ENCODE measurements around the gene GM2A. TPM values are rescaled to one million over a fixed set of nuclear protein-coding genes. Genes with fewer than 3 reads are reported as not detected.

The GM2A gene
- polyA plus RNA-seq, 10 donors, result 18.1 to 30.5 (median 21.6) TPM

Other genes with a start within 250 kb of the GM2A start
- 100 to 1,000 TPM in 1 of 10 donors, 10 to 100 TPM in 9; 27.9 to 119 (median 61.5) TPM for gene GPX3, start 232.6 kb upstream of the GM2A start, polyA plus RNA-seq (ENCODE audit: insufficient read length in 10 of 10)
- 100 to 1,000 TPM in 1 of 10 donors, 10 to 100 TPM in 9; 63.8 to 102 (median 81.3) TPM for gene TNIP1, start 172.2 kb upstream of the GM2A start, polyA plus RNA-seq (ENCODE audit: insufficient read length in 10 of 10)
- 100 to 1,000 TPM; 292 to 391 (median 361) TPM for gene ANXA6, start 95.4 kb upstream of the GM2A start, polyA plus RNA-seq (ENCODE audit: insufficient read length in 10 of 10)
- gene CCDC69, start 29.1 kb upstream of the GM2A start, polyA plus RNA-seq (ENCODE audit: insufficient read length in 10 of 10), result 100 to 1,000 TPM in 1 of 10 donors, 10 to 100 TPM in 9; 30.9 to 101 (median 75.1) TPM
- gene SLC36A3, start 50.6 kb downstream of the GM2A start, polyA plus RNA-seq (ENCODE audit: insufficient read length in 10 of 10), result not detected
- gene SLC36A2, start 94.4 kb downstream of the GM2A start, polyA plus RNA-seq (ENCODE audit: insufficient read length in 10 of 10), result 1 to 10 TPM in 1 of 10 donors, under 1 TPM in 7, not detected in 2; 0.04 to 1.1 (median 0.15) TPM
- gene SLC36A1, start 194.4 kb downstream of the GM2A start, polyA plus RNA-seq (ENCODE audit: insufficient read length in 10 of 10), result 10 to 100 TPM in 9 of 10 donors, 1 to 10 TPM in 1; 9.1 to 25.2 (median 17.7) TPM